GM21423 (cell line): ENCODE results near the gene CAND2.
"Not testable (repeated sequence)": the region's sequence is repeated elsewhere in the genome, so short reads cannot be mapped to it uniquely, and the experiment has no call there.

ENCODE experiments used
- ATAC-seq: cut with Tn5 transposase; IDR thresholded peaks from one replicate; pipeline ENCODE4 v1.9.1; 2021; ENCODE audit warnings: mild to moderate bottlenecking, moderate library complexity; ENCODE audit not compliant: unreplicated experiment

CAND2 gene

DNA sequence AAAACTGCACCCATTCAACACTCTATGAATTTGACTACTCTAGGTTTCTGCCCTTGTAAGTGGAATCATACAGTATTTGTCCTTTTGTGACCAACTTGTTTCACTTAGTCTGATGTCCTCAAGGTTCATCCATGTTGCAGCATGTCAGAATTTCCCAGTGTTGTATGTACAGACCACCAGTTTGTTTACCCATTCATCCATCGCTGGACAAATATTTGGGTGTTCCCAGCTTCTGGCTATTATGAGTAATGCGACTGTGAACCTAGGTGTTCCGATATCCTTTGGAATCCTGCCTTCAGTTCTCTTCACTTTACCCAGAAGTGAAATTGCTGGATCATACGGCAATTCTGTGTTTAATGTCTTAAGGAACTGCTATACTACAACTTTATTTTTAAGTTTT is 32.3 kb downstream of the CAND2 start:
- ATAC-seq, result no peak

DNA sequence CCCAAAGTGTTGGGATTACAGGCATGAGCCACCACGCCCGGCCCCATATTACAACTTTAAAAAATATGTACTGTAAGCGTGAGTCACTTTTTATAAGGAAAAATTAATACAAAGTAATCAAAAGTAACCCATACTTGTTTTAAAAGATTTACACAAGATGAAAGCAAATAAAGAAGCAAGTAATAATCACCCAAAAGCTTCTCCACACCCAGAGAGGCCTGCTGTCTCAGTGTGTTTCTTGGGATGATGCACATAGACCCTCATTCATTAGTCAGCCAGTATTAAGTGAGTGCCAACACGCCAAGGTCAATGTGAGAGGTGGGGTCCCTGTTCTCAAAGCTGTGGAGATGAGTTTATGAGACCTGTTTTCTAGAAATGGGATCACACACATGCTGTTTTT is 32.9 kb downstream of the CAND2 start:
- ATAC-seq, result no peak

DNA sequence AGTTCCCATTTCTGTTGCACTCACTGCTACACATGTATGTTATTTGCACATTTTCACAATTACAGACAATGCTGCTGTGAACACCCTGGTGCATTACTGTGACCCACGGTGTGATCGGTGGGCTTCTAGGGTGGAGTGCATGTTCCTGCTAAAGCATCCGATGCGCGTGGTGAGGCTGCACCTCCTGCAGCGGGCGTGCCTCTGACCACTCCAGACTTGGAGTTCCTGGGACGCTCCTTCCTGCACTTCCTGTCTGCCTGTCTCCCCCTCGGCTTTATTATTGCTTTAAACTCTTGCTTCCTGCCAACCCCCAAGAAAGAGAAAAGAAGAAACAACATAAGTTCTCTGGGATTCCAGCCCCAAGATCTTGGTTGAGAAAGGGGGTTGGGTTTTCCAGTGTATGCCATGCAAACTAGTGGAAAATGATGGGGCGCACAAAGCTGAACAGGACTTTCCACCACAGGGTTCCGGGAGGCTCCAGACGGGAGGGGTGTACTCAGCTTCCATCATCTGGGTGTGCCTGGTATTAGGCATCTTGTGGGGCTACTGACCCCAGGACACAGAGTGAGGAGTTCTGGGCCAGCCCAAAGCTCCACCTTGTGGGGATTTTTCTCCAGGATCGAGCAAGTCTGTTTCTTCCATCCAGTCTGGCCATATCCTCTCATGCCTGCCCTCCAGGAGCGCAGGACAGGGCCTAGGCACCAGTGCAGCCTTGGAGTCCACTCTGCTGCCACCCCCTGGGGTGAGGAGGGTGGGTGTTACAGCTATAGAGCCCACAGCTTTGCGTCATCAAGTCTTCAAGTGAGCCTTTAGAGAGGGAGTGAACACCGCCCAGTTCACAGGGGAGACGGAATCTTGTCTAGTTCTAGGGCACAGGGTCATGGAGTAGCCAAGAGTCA is 33.7 kb downstream of the CAND2 start:
- ATAC-seq, result no peak

DNA sequence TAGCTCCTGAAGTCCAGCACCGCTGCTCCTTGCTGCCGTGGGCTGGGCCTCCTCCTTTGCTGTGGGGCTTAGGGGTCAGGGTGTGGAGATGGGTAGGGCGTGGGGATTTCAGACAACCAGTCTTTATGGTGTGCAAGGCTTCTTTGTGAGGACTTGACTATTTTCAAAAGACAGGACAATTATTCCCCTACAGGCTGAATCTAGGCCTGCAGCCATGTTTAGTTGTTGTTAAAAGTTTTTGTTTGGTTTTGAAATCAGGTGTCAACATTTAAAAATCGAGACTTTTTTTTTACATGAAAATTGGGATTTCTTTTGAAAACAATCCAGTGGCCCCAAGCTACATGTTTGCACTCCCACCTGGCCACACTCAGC is 34.3 kb downstream of the CAND2 start:
- ATAC-seq, result no peak

DNA sequence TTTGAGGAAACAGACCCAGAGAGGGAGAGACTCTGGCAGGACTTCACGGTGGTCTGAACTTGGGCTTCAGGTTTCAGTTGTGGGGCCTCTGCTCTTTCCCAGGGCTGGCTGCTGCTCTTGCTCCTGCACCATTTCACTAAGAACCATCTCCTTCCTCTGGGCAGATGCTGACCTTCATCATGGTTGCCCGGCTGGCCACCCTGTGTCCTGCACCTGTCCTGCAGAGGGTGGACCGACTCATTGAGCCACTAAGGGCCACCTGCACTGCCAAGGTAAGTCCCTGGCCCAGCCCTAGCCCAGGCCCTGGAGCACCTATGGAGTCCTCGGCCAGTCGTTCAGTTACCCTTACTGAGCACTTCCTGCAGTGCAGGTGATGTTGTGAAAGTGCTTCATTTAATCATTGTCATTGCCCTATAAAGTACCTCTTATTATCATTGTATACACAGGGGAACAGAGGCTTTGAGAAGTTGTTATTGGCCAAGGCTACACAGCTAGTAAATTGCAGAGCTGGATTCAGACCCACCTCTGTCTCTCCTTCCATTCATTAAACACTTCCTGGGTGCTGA is 34.9 kb downstream of the CAND2 start:
- ATAC-seq, result no peak

DNA sequence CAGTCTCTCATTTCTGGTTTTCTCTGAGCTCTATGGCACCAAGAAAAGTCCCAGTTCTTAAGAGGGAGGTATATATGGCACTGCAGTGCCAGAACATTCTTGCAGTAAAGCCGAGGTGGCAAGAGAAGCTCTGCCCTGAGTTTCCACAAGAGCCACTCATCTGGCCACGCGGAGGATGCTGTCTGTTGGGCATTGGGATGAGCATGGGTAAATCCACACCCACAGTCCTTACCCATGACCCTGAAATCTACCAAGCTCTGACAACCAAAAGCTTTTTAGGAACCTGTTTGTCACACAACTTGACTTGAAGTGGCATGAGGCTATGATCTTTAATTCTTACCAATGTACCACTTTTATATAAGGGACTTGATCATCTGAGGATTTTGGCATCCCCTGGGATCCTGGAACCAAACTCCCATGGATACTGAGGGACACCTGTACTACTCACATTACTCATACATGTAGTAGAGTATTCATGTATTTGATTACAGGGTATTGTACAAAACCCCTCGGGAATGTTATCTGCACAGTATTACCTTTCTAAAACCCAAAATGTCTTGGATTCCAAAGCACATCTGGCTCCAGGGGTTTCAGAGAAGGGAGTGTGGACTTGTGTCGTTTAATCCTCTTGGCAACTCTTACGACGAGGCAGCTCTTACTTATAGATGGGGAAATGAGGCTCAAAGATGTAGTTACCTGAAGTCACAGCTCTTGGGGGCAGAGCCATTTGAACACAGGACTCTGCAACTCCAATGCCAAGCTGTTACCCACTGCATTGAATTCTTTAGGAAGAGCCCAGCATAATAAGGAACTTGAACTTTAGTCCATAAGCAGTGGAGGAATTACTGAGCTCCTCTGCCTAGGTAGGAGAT is 36.1 kb downstream of the CAND2 start:
- ATAC-seq, result no peak

DNA sequence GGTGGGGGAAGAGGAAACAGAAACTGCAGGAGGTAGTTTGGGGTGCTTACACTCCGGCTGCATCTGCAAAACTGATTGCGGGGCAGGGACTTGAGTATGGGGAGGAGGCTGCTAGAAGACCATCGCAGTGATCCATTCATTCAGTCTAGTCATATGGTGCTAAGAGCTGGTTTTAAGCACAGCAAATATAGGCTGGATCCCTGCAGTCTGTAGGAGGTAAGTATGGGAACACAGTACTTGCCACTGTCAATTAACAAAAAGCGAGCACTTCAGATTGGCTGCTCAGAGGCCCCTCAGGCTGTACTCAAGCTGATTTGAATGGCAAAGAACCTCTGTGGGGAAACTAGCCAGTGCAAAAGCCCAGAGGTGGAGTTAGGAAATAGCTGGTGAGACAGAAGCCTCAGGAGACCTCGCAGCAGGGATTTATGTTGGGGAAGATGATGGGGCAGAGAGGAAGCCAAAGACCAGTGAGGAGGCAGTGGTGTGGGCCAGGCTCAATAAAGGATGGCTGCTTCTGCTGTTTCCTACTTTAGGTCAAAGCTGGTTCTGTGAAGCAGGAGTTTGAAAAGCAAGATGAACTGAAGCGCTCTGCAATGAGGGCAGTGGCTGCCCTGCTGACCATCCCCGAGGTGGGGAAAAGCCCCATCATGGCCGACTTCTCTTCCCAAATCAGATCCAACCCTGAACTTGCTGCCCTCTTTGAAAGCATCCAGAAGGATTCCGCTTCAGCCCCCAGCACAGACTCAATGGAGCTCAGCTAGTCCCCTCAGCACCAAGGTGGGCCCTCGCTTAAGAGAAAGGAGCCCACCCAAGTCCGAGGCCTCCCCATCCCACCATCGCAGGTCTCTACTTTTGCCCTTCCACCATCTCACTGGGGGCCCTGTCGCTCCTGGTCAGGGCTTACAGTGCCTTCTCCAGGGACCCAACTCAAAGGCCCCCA is 37.0 kb downstream of the CAND2 start:
- ATAC-seq, result no peak

DNA sequence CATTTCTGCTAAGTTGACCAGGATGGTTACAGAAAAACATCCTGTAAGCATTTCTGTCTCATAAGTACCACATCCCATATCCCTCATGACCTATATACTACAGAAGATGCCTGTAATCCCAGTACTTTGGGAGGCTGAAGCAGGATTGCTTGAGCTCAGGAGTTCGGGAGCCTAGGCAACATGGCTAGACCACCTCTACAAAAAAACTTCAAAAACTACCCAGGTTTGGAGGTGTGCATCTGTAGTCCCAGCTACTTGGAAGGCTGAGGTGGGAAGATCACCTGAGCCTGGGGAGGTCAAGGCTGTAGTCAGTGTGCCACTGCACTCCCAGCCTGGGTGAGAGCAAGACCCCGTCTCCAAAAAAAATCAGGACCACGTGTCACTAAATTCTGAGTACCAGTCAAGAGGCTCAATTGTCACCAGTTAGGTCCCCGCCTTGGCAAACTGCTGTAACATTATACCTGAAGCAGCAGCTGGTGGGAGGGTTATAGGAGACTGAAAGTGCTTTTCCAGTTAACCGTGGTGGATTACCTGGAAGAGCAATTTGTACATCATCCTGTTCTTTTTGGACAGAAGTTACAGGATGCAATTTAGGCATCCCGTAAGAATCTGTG is 38.7 kb downstream of the CAND2 start:
- ATAC-seq, result no peak

DNA sequence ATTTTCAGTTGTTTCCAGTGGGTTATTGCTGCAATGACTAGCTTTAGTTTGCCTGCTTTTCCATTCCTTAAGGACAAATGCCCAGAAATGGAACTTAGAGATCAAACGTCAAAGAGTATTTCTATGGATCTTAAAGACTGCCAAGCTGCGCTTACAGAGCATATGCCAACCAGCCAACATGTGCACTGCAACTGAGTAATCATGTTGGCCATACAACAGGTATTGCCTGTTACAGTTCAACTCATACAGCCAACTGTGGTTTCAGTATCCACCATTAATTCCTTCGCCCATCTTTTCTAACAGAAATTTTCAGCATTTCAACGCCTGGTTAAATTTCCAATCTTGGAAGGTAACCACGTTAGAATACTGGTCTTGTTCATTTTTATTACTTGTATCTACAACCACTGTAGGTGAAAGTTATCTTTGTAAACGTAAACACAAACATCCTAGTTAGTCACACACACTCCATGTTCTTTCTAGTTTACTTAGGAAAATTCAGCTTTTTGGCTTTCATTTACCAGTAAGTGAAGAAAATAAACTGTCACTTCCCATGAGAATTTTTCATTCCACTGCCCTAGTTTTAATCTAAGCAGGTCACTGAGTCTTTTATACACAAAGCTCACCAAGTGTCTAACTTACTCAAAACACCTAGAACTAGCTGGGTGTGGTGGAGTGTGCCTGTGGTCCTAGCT is 41.0 kb downstream of the CAND2 start:
- ATAC-seq, result no peak

DNA sequence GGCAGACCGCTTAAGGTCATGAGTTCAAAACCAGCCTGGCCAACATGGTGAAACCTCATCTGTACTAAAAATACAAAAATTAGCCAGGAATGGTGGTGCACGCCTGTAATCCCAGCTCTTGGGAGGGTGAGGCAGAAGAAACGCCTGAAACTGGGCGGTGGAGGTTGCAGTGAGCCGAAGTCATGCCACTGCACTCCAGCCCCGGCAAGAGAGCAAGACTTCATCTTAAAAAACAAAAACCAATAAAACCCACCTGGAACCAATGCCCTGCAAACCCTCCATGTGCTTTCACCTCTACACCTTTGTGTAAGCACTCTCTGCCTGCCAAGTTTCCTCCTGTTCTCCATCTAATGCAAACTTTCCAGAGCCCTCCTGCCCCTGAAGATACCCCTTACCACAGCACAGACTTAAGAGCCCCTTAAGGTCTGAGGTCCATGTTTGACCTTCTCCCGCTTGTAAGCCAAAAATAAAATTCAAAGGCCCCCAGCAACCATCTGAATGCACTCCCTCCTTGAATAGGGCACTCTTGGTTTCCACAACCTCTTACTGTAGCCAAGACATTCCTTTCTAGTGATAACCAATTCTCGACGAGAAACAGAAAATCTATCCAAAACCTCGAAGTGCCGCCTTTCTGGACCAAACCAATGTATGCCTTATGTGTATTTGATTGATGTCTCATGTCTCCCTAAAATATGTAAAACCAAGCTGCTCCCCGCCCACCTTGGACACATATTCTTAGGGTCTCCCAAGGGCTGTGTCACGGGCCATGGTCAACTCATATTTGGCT is 41.9 kb downstream of the CAND2 start:
- no peak for ATAC-seq

DNA sequence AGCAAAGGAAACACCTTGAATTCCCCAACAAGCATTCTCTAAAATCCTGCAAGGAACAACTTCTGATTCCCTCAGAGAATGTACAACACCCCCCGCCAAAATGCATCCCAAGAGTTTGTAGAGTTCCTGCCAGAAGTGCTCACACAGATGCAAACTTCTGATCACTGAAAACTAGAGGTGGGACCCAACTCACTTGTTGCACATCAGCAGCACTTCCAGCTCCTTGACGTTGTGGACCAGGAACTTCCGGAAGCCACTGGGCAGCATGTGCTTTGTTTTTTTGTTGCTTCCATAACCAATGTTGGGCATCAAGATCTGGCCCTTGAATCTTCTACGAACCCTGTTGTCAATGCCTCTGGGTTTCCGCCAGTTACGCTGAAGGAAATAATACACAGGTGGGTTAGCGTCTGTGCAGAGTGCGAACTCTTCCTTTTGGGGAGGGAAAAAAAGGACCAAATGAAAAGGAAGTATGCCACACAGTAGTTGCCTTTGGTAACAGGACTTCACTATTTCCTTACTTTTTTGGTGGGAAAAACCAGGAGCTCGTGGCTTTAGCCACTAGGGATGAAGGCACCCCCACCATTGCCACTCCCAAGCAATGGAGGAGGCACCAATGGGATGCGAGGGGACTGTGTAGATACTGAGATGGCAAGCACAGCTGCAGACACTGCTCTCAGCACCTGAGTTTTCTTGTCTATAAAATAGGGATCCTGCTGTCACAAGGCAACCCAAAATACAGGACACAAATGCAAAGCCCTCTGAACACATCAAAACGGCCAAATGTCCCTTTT is 42.9 kb downstream of the CAND2 start:
- no peak for ATAC-seq

DNA sequence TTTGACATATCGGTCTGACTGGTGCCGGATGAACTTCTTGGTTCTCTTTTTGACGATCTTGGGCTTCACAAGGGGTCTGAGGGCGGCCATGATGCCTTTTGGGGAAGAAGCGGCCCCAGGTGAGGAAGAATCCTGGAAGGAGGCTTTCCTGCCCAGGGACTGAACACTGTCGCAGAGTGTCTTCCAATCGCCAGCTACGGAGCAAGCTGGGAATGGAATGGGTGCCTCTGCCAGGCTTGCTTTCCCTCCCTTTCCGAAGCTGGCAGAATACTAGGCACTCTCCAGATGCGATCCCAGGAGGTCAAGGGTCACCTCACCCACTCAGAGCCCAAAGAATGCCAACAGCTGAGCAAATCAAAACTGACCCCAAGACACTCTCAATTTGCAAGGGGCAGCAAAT is 43.7 kb downstream of the CAND2 start:
- not testable (repeated sequence) for ATAC-seq

DNA sequence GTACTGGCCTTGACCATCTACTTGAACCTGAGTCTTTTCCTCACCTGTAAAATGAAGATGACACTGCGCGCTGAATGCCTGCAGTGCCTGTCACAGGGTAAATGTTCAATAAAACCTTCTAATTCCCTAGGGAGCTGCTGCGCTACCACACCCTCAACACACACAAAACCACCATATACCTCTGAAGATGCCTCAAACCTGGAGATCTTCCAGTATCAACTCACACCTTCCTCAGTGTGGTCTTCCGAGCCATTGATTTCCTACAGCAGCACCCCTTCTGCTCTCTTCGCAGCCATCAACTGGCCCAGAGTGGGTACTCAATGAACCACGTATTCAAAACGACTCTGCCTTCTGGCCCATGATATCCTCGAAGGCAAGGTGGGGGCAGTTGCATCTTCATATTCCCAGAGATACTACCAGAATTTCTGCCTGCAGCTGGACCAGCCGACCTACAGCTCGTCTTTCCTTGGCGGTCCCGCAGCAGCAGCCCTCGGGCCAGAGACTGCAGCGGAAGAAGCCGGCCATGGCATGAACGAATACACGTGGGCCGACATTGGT is 44.2 kb downstream of the CAND2 start:
- peak; percentile 29 for ATAC-seq

DNA sequence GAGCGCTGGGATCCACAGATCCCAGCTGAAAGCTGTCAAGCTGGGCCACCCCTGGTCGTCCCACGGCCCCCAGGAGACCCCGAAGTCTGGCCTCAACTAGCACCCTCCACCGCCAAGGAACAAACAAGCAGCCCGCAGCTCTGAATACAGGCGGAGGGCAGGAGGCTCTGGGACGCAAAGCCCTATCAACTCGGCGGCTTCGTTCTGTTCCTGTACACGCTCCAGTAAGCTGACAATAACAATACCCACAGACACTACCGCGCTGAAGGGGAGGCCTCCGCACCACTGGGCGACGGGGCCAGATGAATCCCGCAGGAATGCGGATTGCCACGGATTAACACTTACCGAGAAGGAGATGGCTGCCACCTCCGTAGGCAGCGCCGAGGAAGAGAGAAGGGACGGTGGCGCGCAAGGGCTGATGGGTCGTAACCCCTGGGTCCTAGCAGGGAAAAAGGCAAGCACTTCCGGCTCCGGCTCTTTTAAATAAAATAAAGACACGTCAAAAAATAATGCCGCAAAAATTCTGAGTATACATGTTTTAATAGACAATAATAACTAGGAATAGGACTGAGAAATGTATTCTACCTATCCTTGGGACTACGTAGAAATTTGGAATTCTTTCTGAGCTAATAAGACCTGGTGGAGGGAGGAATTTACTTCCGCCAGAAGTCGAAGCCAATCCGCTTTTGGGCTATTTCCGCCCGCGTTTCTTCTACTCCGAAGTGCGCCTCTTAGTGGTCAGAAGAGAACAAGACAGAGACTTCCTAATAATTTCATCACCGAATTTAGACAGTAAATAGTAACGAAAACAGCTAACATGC is 44.9 kb downstream of the CAND2 start, which contains the start of gene RPL32:
Gene RPL32 (minus strand): TSS at position 417 of the 821 bp plus-strand sequence. CDS start 1,328 bp downstream, outside the sequence.
- ATAC-seq, result peak; percentile 84

DNA sequence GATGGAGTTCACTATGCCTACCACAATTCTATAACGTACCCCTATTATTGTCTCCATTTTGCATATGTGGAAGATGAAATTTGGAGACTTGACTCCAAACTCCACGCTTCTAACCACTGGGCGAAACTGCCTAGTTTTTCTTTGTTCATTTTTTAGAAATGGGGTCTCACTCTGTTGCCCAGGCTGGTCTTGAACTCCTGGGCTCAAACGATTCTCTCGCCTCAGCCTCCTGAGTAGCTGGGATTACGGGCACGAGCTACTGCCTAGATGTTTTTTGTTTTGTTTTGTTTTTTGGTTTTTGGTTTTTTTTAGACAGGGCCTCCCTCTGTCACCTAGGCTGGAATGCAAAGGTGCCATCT is 45.5 kb downstream of the CAND2 start:
- no peak for ATAC-seq

DNA sequence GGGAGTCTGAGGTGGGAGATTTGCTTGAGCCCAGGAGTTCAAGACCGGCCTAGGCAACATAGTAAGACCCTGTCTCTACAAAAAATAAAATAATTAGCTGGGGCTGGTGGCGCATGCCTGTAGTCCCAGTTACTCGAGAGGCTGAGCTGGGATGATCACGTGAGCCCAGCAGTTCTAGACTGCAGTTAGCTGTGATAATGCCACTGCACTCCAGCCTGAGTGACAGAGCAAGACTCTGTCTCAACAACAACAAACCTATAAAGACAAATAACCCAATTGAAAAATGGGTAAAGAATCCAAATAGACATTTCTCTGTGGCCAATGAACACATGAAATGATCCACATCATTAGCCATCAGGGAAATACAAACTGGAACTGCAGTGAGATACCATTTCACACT is 46.0 kb downstream of the CAND2 start:
- ATAC-seq, result no peak

DNA sequence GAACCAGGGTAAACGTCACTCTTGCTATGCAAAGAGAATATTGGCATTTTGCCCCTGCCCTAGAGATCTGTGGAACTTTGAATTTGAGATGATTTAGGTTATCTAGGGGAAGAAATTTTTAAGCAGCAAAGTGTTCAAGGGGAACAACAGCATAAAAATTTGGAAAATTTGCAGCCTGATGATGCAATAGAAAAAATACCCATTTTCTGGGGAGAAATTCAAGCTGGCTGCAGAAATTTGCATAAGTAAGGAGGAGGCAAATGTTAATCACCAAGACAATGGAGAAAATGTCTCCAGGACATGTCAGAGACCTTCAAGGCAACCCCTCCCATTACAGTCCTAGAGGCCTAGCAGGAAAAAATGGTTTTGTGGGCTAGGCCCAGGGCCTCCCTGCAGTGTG is 49.3 kb downstream of the CAND2 start:
- ATAC-seq, result no peak
